Fibroblast of peridontal ligament (primary cell): Measurements from ENCODE around the gene LRRC4B.
A peak's percentile ranks its signal among the peaks of the same experiment; 100 is the strongest.

Source experiments
- DNase-seq: peaks from one replicate; pipeline ENCODE4 v3.0.0-alpha.2; 2010; ENCODE audit errors: extremely low read depth

Gene LRRC4B

GRCh38 chr19:50505856-50506611 is 62.2 kb downstream of the LRRC4B start:
- DNase-seq, result no peak

DNA sequence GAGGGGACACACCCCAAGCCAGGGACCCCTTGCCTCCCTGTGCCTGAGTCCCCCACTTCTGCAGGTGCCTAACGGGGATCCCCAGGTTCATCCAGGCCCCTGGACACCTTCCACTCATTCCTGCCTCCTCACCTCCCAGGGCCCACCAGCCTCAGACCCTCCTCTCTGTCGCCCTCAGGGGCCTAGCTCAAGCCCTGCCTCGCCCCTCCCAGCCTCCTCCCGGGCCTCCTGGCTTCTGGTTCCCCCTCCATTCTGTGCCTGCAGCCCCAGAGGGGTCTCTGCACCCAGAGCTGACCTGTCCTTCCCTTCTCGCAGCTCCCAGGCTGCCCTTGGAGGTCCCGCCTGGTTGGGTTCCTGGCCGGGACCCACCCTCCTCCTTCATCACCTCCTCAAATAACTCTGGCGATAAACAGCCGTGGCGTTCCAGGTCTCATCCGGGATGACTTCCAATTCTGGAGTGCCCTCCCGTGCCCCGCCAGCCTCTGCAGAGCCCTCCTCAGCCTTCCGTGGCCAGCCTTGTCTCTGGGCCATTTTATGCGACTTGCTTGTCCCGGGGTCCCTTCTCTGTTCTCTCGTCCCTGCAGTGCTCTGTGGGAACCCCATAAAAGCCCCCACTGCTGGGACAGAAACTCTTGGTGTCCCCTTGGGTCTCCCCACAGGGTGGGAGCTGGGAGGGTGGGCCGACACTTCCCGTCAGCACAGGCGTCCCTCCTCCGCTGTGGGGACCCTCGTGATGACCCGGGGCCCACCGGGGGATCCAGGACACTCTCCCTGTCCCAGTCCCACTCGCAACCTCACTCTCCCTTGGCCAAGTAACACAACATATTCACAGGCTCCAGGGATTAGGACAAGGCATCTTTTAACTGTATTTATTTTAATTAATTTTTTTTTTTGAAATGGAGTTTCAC is 66.4 kb downstream of the LRRC4B start:
- no peak for DNase-seq

DNA sequence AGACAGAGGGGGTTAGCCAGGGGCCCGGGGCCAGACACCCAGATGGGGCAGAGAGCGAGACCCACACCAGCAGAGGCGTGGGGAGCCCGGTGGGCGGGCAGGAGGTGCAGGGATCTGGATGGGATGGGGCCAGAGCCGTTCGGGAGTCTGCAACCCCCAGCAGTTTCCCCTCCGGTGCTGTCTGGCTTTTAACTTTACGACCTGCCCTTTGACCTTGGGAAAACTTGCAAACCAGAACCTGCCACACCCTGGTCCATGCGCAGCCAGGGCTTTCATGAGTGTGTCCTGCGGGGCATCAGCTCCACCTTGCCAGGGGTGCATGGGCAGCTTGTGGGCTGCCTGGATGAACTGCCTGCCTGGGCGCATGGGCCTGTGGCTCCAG is 67.1 kb downstream of the LRRC4B start:
- no peak for DNase-seq

GRCh38 chr19:50500753-50501151 is 67.5 kb downstream of the LRRC4B start:
- DNase-seq, result no peak

GRCh38 chr19:50500060-50500752 is 68.0 kb downstream of the LRRC4B start:
- DNase-seq, result no peak

DNA sequence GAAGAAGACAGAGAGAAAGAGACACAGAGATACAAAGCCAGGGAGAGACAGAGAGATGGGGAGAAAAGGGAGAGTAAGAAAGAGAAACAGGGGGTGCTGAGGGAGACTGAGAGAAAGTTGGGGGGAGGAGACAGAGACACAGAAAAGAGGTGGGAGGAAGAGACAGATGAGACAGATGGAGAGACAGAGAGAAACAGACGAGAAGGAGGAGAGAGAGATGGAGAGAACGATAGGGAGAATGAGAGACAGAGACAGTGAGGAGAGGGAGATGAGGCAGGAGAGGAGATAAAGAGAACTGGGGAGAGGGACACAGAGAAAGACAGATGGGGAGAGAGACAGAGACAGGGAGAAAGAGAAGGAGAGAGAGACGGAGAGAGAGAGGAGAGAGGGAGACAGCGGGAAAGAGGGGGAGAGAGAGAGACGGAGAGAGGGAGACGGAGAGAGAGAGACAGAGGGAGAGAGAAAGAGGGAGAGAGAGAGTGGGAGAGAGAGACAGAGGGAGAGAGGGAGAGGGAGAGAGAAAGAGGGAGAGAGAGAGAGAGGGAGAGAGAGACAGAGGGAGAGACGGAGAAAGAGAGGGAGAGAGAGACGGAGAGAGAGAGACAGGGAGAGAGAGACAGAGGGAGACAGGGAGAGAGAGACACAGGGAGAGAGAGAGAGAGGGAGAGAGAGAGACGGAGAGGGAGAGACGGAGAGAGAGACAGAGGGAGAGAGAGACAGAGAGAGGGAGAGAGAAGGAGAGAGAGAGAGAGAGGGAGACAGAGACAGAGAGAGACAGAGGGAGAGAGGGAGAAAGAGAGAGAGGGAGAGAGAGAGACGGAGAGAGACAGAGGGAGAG is 69.8 kb downstream of the LRRC4B start:
- no peak for DNase-seq

- DNase-seq, result no peak
These were observed 71.2 kb downstream of the LRRC4B start for GRCh38 chr19:50497022-50497405.

GRCh38 chr19:50496189-50497021 is 71.8 kb downstream of the LRRC4B start:
- no peak for DNase-seq

- no peak for DNase-seq
These were observed 73.2 kb downstream of the LRRC4B start for GRCh38 chr19:50495020-50495531.

- no peak for DNase-seq
These were observed 73.8 kb downstream of the LRRC4B start for GRCh38 chr19:50494186-50495019.

- DNase-seq, result no peak
These were observed 75.1 kb downstream of the LRRC4B start for GRCh38 chr19:50493171-50493570.

DNA sequence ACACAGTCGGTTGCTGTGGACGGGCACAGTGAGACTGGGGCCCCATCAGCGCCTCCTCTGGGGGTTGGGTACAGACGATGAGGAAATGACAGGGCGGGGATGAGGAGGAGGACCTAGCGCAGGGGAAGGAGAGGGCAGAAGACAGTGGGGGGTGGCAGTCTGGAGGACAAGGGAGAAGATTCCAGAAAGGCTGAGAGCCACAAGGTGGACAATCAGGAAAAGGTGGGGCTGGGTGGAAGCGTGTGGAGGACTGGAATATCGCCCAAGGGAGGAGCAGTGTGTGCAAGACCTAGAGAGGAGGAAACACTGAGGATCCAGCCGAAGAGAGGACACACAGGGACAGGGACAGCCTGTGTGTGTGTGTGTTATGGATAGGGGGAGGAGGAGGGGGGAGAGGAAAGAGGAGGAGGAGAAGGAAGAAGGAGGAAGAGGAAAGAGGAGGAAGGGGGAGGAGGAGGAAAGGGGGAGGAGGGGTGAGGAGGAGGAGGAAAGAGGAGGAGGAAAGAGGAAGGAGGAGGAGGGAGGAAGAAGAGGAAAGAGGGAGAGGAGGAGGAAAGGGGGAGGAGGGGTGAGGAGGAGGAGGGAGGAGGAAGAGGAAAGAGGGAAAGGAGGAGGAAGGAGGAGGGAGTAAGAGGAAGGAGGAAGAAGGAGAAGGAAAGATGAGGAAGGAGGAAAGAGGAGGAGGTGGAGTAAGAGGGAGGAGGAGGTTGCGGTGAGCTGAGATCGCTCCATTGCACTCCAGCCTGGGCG is 75.8 kb downstream of the LRRC4B start:
- no peak for DNase-seq

- DNase-seq, result no peak
These were observed 77.2 kb downstream of the LRRC4B start for GRCh38 chr19:50490991-50491472.

GRCh38 chr19:50490411-50490811 is 77.8 kb downstream of the LRRC4B start:
- DNase-seq, result no peak

- no peak for DNase-seq
These were observed 78.7 kb downstream of the LRRC4B start for GRCh38 chr19:50489461-50490011.

- DNase-seq, result no peak
These were observed 79.6 kb downstream of the LRRC4B start for GRCh38 chr19:50488389-50489194.

DNA sequence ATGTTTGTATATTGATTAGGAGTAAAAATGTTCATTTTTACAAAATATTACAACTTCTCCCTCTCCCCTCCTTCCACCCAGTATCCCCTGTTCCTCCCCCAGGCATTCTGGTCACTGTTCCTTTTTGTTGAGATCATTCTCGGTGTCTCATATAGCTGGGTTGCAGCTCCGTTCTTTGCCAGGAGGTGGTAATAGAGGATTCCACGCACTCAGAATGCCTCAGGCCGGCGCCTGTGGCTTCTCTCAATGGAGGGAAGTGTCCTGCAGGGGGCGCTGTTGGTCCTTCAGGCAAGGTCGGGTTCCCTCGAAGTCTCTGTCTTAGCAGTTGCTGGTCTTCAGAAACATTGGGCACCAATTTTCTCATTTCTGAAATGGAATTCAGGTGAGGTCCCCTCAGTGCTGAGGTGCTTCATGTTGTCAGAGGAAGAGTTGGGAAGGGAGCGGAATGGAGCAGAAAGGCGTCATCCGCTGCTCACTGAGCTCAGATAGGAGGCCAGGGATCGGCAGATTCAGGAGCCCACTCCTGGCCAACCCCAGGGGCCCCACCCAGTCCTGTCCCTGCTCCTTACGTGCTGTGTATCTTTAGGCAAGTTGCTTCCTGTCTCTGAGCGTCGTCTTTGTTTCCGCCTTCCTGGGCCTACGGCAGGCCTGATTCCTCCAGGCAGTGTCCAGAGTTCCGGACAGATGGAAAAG is 81.3 kb downstream of the LRRC4B start:
- DNase-seq, result peak; percentile 15
